Measurements from ENCODE around the gene MARVELD1. TPM values are rescaled to one million over a fixed set of nuclear protein-coding genes. Genes with fewer than 3 reads are reported as not detected.
A peak's percentile ranks its signal among the peaks of the same experiment; 100 is the strongest.

Gene MARVELD1
- total and polyA plus RNA-seq, 12 donors = 2.8 to 11.9 (median 5.8) TPM

DNA sequence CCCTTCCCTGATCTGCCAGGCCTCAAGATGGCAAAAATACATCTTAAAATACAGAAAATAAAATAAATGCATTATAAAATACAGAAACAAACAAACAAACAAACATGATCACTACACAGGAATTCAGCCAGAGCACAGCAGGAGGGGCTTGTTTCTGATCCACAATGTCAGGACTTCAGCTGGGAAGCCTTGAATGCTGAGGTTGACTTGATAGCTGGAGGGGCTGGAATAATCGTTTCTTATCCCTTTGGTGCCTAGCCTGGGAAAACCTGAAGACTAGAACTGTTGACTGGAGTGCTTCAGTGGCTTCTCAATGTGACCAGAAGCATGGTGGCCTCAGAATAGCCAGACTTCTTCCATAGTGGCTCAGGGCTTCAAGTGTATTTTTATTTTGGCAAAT is 9.2 kb upstream of the MARVELD1 start:
- 71 to 74% methylated on average over 1 of the region's 1 CpG for WGBS, 2 donors
- H3K9me3 ChIP-seq = no peaks in the 10 kb centered on the region
- no peak overlapping the region for H3K4me3 ChIP-seq
- DNase-seq (no peak), ATAC-seq (no peak)
- no peak overlapping the region for H3K27ac ChIP-seq
- intact Hi-C loops (cut with DNase I) = no loop called here
- peaks cover 0 to 9% (median 5%) of the 10 kb centered on the region in 9 donors for H3K4me1 ChIP-seq
- no peak for TF ChIP-seq CTCF (IDR thresholded peaks at IDR 0.05)
- no peaks in the 10 kb centered on the region for H3K36me3 ChIP-seq
- H3K27me3 ChIP-seq = peaks cover 0 to 4% (median 0%) of the 10 kb centered on the region in 7 donors

GRCh38 chr10:97705006-97705670 is 8.4 kb upstream of the MARVELD1 start:
- TF ChIP-seq CTCF (IDR thresholded peaks at IDR 0.05) = no peak
- no peak overlapping the region for H3K4me3 ChIP-seq
- ATAC-seq (no peak), DNase-seq (no peak)
- no peaks in the 10 kb centered on the region for H3K36me3 ChIP-seq
- no peaks in the 10 kb centered on the region for H3K9me3 ChIP-seq
- intact Hi-C loops (cut with DNase I) = no loop called here
- no peak overlapping the region for H3K27ac ChIP-seq
- H3K4me1 ChIP-seq = peaks cover 0 to 14% (median 10%) of the 10 kb centered on the region in 9 donors
- H3K27me3 ChIP-seq = peaks cover 0 to 4% (median 0%) of the 10 kb centered on the region in 7 donors
- WGBS, 2 donors = 89 to 91% methylated on average over 3 of the region's 3 CpGs

- WGBS, 2 donors = 81 to 88% methylated on average over 11 of the region's 11 CpGs
- DNase-seq (no peak), ATAC-seq (peak in 1 of 8 donors; percentile 28)
- peaks cover 0 to 4% (median 0%) of the 10 kb centered on the region in 7 donors for H3K27me3 ChIP-seq
- intact Hi-C loops (cut with DNase I) = no loop called here
- no peak overlapping the region for H3K4me3 ChIP-seq
- no peak overlapping the region for H3K27ac ChIP-seq
- peaks cover 0 to 14% (median 10%) of the 10 kb centered on the region in 9 donors for H3K4me1 ChIP-seq
- no peaks in the 10 kb centered on the region for H3K36me3 ChIP-seq
- TF ChIP-seq CTCF (IDR thresholded peaks at IDR 0.05) = no peak
- H3K9me3 ChIP-seq = no peaks in the 10 kb centered on the region
These were observed 6.2 kb upstream of the MARVELD1 start for GRCh38 chr10:97707134-97707861.

GRCh38 chr10:97708167-97708566 is 5.4 kb upstream of the MARVELD1 start:
- DNase-seq (no peak), ATAC-seq (no peak)
- Histone ChIP-seq H3K27ac (no peak overlapping the region), H3K4me1 (peaks cover 0 to 22% (median 14%) of the 10 kb centered on the region in 9 donors), H3K36me3 (no peaks in the 10 kb centered on the region), H3K4me3 (no peak overlapping the region), H3K9me3 (no peaks in the 10 kb centered on the region), H3K27me3 (peaks cover 0 to 4% (median 0%) of the 10 kb centered on the region in 7 donors)
- intact Hi-C loops (cut with DNase I) = loop anchor here in 5 of 10 donors (2.0 kb wide), 2 partner anchors 23 to 27 kb away; no protein-coding TSS in a partner anchor
- no peak for TF ChIP-seq CTCF (IDR thresholded peaks at IDR 0.05)
- WGBS, 2 donors = 89 to 92% methylated on average over 2 of the region's 2 CpGs
